HEK293 (cell line): ENCODE results near the gene FBXW2.

ENCODE experiments used
- ATF2 ChIP-seq: fragments of 450-650 bp; formaldehyde crosslinking; IDR thresholded peaks from 2 replicates; pipeline ENCODE4 v1.5.1; 2016; ENCODE audit warnings: missing biosample characterization, missing genetic modification characterization, low read depth
- CTCF ChIP-seq: fragments of 450-650 bp; formaldehyde crosslinking; IDR thresholded peaks from 2 replicates; pipeline ENCODE4 v1.5.1; 2016; ENCODE audit warnings: missing biosample characterization, missing genetic modification characterization
- KLF10 ChIP-seq: fragments of 450-650 bp; IDR thresholded peaks from 2 replicates; pipeline ENCODE4 v1.5.1; 2018; ENCODE audit warnings: missing biosample characterization, mild to moderate bottlenecking, missing genetic modification characterization
- PBX3 ChIP-seq: sonication (generic); formaldehyde crosslinking; IDR thresholded peaks from 2 replicates; pipeline ENCODE4 v1.8.1; 2022; ENCODE audit warnings: mild to moderate bottlenecking, moderate library complexity, missing genetic modification reagents
- PRDM10 ChIP-seq: fragments of 450-650 bp; formaldehyde crosslinking; IDR thresholded peaks from 2 replicates; pipeline ENCODE4 v1.5.1; 2016; ENCODE audit warnings: missing biosample characterization, missing genetic modification characterization
- PRDM6 ChIP-seq: fragments of 450-650 bp; formaldehyde crosslinking; IDR thresholded peaks from 2 replicates; pipeline ENCODE4 v1.5.1; 2017; ENCODE audit warnings: missing biosample characterization, missing genetic modification characterization
- ZNF157 ChIP-seq: fragments of 450-650 bp; formaldehyde crosslinking; IDR thresholded peaks from 2 replicates; pipeline ENCODE4 v1.5.1; 2016; ENCODE audit warnings: missing biosample characterization, missing genetic modification characterization
- ZNF211 ChIP-seq: fragments of 450-650 bp; formaldehyde crosslinking; IDR thresholded peaks from 2 replicates; pipeline ENCODE4 v1.5.1; 2016; ENCODE audit warnings: low read depth, missing biosample characterization, missing genetic modification characterization
- ZNF404 ChIP-seq: fragments of 450-650 bp; formaldehyde crosslinking; IDR thresholded peaks from 2 replicates; pipeline ENCODE4 v1.5.1; 2017; ENCODE audit warnings: missing biosample characterization, missing genetic modification characterization
- ZNF596 ChIP-seq: fragments of 450-650 bp; IDR thresholded peaks from 2 replicates; pipeline ENCODE4 v1.5.0; 2018; ENCODE audit warnings: missing biosample characterization, mild to moderate bottlenecking, missing genetic modification characterization, moderate library complexity

- TF ChIP-seq ZNF157 (tag by site-specific recombination) (no peak), ATF2 (tag by site-specific recombination) (no peak), ZNF211 (tag by site-specific recombination) (no peak), PRDM6 (tag by site-specific recombination) (no peak), CTCF (tag by site-specific recombination) (no peak), ZNF596 (tag by site-specific recombination) (no peak), ZNF404 (tag by site-specific recombination) (no peak), KLF10 (tag by site-specific recombination) (no peak), PRDM10 (tag by site-specific recombination) (no peak), PBX3 (CRISPR knock-in tag) (no peak)
These were observed 51.5 kb downstream of the FBXW2 start for GRCh38 chr9:120741701-120742100.
